Prostate gland (tissue), 2 donors: ENCODE results near the gene NMRAL1.

Experiments used
- POLR2A ChIP-seq: fragments of 450-650 bp; IDR thresholded peaks from one replicate; pipeline ENCODE4 v1.6.1; 2016; ENCODE audit warnings: antibody characterized with exemption, mild to moderate bottlenecking
- POLR2AphosphoS5 ChIP-seq: sonication (generic); formaldehyde crosslinking; IDR thresholded peaks from one replicate; pipeline ENCODE4 v1.6.1; 2017; ENCODE audit warnings: antibody characterized with exemption
- TF ChIP-seq, protein P1 (sequence below), 4 experiments: fragments of 200-600 bp in 2 of 4; fragments of 450-650 bp in 2 of 4; sonication (generic) in 2 of 4; IDR thresholded peaks; 1 replicate in 3 of 4; 2 replicates in 1 of 4; pipeline ENCODE4 v1.5.1; 2016 to 2019; ENCODE audit warnings: antibody characterized with exemption in 4 of 4, mild to moderate bottlenecking in 2 of 4, moderate library complexity in 2 of 4

DNA sequence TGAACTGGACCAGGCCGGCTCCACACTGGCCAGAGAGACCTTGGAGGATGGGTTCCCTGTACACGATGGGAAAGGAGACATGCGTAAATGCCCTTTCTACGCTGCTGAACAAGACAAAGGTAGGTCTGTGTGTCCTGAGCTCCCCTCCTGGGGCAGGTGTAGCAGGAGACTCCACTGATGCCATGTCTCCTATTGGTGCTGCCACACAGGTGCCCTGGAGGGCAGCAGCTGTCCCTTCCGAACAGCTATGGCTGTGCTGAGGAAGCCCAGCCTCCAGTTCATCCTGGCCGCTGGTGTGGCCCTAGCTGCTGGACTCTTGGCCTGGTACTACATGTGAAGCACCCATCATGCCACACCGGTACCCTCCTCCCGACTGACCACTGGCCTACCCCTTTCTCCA, 35.0 kb upstream of the NMRAL1 start:
- TF ChIP-seq, protein P1, sequence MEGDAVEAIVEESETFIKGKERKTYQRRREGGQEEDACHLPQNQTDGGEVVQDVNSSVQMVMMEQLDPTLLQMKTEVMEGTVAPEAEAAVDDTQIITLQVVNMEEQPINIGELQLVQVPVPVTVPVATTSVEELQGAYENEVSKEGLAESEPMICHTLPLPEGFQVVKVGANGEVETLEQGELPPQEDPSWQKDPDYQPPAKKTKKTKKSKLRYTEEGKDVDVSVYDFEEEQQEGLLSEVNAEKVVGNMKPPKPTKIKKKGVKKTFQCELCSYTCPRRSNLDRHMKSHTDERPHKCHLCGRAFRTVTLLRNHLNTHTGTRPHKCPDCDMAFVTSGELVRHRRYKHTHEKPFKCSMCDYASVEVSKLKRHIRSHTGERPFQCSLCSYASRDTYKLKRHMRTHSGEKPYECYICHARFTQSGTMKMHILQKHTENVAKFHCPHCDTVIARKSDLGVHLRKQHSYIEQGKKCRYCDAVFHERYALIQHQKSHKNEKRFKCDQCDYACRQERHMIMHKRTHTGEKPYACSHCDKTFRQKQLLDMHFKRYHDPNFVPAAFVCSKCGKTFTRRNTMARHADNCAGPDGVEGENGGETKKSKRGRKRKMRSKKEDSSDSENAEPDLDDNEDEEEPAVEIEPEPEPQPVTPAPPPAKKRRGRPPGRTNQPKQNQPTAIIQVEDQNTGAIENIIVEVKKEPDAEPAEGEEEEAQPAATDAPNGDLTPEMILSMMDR (IDR thresholded peaks at IDR 0.05): no peak
- no peak for TF ChIP-seq POLR2A
- no peak for TF ChIP-seq POLR2AphosphoS5
